COLO668 (cell line): ENCODE data around the gene KCNH5.

ENCODE experiments used
- DNase-seq: peaks from one replicate; lab custom pipeline; 2025; ENCODE audit not compliant: unreplicated experiment; lab: John Stamatoyannopoulos, UW

Gene KCNH5

DNA sequence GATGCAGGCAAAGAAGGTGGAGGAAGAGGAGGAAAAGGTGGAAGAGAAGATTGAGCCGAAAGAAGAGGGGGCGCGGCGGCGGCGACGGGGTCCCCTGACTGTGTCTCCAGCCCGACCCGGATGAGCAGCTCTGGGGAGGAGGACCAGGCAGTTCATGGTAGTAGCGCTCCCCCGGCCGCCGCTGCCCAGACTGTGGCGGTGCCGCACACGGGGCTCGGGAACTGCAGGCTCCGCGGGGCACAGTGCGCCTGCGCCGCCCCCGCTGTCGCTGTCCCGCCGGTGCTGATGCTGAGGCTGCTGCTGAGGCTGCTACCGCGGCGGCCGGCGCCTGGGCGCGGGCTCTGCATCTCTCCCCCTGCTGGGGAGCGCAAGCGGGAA is at the start of gene KCNH5:
TSS of gene KCNH5 (minus strand) at position 225 of the 378 bp plus-strand sequence. CDS start 272 bp downstream, outside the sequence.
- peak; percentile 92 for DNase-seq

- DNase-seq, result no peak
These were observed 46.2 kb upstream of the KCNH5 start for GRCh38 chr14:63091394-63091996.

- DNase-seq, result peak; percentile 73
These were observed 43.6 kb upstream of the KCNH5 start for GRCh38 chr14:63088865-63089264.

DNA sequence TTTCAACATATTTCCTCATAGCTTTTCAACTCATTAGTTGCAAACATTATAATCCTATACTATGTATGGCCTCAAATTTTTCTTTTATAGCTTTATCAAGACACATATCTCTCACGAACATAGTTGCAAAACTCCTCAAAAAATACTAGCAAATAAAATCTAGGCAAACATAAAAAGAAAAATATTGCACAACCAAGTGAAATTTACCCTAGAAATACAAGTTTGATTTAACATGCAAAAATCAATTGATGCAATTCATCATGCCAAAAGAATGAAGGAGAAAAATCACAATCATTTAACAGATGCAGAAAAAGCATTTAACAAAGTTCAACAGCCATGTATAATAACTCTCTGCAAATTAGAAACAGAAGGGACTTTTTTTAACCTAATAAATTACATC is 33.3 kb upstream of the KCNH5 start:
- DNase-seq, result no peak

GRCh38 chr14:63076488-63076887 is 31.2 kb upstream of the KCNH5 start:
- no peak for DNase-seq

DNA sequence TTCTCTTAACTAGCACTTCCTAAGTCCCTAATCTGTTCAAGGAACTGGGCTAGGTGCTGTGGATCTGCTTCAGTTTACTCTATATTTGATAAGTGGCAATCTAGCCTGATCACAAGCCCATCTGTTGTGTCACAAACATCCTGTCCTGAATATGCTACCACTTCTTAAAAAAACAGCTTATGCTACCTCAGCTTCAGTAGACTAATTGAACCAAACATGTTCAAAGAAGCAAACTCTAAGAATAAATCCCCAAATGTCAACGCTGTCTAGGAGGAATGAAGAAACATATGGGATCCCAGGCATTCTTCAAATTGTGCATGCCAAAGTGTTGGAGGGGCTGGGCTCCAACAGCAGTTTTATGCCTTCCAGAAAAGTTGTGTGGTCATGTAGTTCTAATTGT is 10.4 kb upstream of the KCNH5 start:
- DNase-seq, result no peak

GRCh38 chr14:63051992-63052391 is 6.7 kb upstream of the KCNH5 start:
- DNase-seq, result no peak

DNA sequence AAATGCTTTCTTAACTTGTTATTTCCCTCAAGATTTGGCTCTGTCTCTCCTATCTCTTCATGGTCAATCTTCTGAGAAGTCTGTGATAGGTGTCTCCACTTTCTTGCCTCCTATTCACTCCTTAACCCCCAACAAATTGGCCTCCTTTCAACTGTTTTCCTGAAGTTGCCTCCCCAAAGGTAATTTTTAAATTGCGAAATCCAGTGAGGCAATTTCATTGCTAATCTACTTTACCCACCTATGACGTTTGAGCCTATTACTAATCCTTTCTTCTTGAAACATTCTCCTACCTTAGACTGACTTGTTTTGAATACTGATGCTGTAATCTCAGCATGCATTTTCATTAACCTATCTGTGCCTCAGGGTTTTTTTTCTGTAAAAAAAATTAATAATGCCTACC is 6.0 kb upstream of the KCNH5 start:
- no peak for DNase-seq

DNA sequence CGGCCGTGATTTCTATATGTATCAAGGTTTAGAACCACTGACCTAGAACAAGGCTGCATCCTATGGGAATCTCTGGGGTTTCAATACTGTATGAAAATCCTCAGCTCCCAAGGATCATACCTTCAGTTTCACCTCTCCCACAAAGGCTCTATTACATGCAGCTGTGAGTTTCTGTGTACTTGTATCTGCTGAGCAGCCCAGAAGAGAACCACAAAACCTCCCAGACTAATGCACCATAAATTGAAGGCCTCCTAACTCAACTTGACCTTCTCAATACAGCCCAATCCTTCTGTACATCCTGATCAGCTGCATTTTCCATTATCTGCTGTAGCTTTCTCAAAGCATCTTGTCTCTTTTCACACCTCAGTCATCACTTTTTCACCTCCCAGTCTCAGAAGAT is 5.4 kb upstream of the KCNH5 start:
- DNase-seq, result no peak

GRCh38 chr14:63046339-63047268 is 1.3 kb upstream of the KCNH5 start:
- DNase-seq, result peak; percentile 89

DNA sequence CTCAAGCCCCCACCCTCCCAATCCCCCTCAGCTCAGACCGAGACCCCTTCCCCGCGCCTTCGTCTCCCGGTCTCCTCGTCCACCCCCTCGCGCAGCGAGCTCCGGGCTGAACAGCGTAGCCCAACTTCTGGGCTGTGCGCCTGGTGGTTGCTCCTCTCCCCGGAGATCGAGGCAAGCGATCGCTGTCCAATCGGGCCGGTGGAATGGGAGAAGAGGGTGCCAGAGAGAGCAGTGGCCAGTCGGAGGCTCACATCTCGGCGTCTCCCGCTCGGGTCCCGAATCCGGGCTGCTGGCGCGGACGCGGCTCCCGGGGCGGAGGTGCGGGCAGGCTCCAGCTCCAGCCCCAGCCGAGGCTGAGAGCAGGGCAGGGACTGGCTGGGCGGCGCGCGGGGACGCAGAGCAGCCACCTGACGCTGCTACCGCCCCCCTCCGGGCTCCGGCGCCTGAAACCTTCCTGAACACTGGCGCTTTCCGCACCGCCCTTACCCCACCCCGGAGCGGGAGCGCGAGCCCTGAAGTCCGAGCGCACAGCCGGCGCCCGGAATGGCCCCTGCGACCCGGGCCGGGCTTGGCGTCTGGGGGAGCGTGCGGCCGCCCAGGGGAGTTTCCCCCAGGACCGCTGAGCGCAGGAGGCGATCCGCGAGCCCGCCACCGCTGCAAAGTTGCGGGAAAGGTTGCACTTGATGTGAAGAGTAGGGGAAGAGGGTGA is 508 bp upstream of the KCNH5 start:
- peak; percentile 97 for DNase-seq

GRCh38 chr14:63039866-63040265 is 5.4 kb downstream of the KCNH5 start:
- DNase-seq, result no peak

GRCh38 chr14:63032641-63033040 is 12.6 kb downstream of the KCNH5 start:
- no peak for DNase-seq

- DNase-seq, result no peak
These were observed 13.2 kb downstream of the KCNH5 start for GRCh38 chr14:63032076-63032475.

GRCh38 chr14:63030113-63030512 is 15.1 kb downstream of the KCNH5 start:
- no peak for DNase-seq

GRCh38 chr14:63027719-63028118 is 17.5 kb downstream of the KCNH5 start:
- DNase-seq, result no peak

DNA sequence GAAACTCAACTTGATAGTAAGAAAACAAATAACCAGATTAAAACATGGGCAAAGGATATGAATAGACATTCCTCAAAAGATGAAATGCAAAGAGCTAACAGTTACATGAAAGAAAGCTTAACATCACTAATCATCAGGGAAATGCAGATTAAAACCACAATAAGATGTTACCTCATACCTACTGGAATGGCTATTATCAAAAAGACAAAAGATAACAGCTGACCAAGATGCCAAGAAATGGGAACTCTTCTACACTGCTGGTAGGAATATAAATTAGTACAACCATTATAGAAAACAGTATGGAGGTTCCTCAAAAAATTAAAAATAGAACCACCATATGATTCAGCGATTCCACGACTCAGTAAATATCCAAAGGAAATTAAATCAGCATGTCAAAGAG is 18.8 kb downstream of the KCNH5 start:
- DNase-seq, result no peak

DNA sequence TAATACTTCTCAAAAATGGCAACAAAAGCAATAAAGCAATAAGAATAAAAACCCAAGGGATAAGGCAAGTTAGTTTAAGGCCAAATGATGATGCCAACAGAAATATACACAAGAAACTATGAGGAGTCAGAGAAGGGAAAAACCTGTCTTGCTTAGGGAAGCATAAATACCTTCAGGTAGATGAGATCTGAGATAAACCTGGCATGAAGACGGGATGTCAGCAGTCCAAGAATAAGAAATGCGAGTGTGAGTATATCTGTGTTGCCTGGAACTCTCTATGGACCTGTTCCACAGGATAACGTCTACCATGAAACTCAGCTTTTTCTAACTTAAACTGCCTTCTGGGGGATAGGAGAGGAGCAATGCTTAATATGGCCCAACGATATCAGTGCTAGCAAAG is 30.6 kb downstream of the KCNH5 start:
- DNase-seq, result no peak

GRCh38 chr14:63012171-63012570 is 33.1 kb downstream of the KCNH5 start:
- DNase-seq, result no peak

GRCh38 chr14:63011623-63012022 is 33.6 kb downstream of the KCNH5 start:
- no peak for DNase-seq

DNA sequence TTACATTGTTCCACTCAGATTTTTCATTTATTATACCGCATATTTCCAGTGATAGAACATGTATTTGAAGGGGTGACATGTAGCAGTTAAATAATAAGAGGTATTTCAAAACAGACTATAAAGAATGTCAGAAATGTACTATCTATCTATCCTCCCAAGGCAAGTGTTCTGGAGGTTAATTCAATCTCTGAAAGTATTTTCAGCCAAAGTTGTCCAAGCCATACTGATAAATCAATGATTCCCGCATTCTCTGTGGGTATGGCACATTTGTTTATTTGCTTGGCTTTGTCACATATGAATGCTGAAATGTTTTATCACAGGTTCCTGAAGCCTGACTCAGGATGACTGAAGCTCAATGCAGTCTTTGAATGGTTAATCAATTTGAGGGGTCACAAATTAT is 35.8 kb downstream of the KCNH5 start:
- DNase-seq, result no peak

DNA sequence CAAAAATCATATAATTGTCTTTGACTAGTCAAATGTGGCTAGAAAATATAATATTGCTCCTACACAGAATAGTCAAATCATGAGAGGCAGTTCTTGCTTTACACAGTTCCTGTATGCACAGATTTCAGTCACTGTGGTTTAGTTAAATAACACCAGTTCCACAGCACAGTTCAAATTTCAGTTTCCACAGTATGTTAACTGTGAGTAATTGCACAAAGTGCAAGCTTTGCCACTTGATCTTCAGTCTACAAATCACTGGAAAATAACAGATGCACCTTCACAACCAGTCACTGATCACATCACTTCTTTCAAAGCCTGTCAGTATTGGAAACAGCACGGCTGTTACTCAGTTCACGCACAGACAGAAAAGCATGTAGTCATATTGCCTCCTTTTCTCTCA is 38.7 kb downstream of the KCNH5 start:
- DNase-seq, result no peak
